ENCODE measurements around the gene HS6ST3.

DNA sequence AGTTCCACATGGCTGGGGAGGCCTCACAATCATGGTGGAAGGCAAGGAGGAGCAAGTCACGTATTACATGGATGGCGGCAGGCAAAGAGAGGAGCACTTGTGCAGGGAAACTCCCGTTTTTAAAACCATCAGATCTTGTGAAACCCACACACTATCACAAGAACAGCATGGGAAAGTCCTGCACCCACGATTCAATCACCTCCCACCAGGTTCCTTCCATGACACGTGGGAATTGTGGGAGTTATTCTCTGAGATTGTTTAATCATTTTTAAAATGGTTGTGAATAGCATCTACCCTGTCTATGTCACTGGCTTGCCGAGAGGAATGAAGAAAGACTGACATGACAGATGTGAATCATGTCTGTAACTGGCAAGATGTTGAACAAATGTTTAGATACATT lies 301.7 kb downstream of the HS6ST3 start:
- TF ChIP-seq, protein P1, sequence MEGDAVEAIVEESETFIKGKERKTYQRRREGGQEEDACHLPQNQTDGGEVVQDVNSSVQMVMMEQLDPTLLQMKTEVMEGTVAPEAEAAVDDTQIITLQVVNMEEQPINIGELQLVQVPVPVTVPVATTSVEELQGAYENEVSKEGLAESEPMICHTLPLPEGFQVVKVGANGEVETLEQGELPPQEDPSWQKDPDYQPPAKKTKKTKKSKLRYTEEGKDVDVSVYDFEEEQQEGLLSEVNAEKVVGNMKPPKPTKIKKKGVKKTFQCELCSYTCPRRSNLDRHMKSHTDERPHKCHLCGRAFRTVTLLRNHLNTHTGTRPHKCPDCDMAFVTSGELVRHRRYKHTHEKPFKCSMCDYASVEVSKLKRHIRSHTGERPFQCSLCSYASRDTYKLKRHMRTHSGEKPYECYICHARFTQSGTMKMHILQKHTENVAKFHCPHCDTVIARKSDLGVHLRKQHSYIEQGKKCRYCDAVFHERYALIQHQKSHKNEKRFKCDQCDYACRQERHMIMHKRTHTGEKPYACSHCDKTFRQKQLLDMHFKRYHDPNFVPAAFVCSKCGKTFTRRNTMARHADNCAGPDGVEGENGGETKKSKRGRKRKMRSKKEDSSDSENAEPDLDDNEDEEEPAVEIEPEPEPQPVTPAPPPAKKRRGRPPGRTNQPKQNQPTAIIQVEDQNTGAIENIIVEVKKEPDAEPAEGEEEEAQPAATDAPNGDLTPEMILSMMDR (IDR thresholded peaks at IDR 0.05; ENCODE audit: extremely low read depth in 1 of 2, insufficient read depth in 1 of 2, low read depth in 1 of 2, low read length in 2 of 2), result no peak
- TF ChIP-seq POLR2A (IDR thresholded peaks at IDR 0.05; ENCODE audit: low read depth, low read length) (no peak), POLR2AphosphoS5 (IDR thresholded peaks at IDR 0.05; ENCODE audit: insufficient read depth, low read depth, low read length) (no peak), EZH2 (IDR thresholded peaks at IDR 0.05; ENCODE audit: borderline replicate concordance, low read depth, low read length, severe bottlenecking) (no peak), MYC (IDR thresholded peaks at IDR 0.05; ENCODE audit: low read depth, low read length) (no peak)

Measured in endothelial cell of umbilical vein (primary cell).